ENCODE results near the gene NEU4.

DNA sequence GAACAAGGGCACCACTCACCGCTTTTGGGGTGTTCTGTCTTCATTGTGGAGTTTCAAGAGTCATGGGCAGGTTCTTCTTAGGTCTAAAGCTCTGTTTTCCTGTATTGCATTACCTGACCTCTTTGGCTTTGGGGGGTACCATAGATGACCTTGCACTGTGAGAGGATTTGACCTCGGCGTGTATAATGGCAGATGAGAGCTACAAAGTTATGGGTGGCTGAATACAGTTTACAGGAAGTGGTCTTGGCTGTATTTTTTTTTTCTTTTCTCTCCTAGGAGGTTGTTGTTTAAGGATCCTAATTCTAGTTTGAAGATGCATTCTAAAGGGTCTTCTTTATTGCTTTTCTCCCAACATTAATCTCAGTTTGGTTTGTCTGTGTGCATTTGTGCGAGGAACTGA, 20.9 kb upstream of the NEU4 start:
- TF ChIP-seq CTCF (IDR thresholded peaks at IDR 0.05 in 4 of 5, conservative IDR thresholded peaks at IDR 0.05 in 1 of 5) = no peak
- TF ChIP-seq POLR2A (IDR thresholded peaks at IDR 0.05) = no peak

Data from gastrocnemius medialis (tissue), 4 donors.